HFFc6 (cell line): Measurements from ENCODE around the gene PMP22. TPM values are rescaled to one million over a fixed set of nuclear protein-coding genes. Genes with fewer than 3 reads are reported as not detected.

ENCODE experiments used
- DNase-seq: peaks from one replicate; pipeline ENCODE4 v3.0.0-alpha.2; 2018
- H3K27ac Mint-ChIP-seq: 2 replicates; pipeline ENCODE4 v1.8.0; 2020; ENCODE audit warnings: mild to moderate bottlenecking, mixed read lengths
- H3K27me3 Mint-ChIP-seq: 2 replicates; pipeline ENCODE4 v1.8.0; 2021; ENCODE audit warnings: mild to moderate bottlenecking, moderate library complexity, mixed read lengths; ENCODE audit not compliant: insufficient read depth
- H3K36me3 Mint-ChIP-seq: 2 replicates; pipeline ENCODE4 v1.8.0; 2021; ENCODE audit warnings: low read depth, mixed read lengths
- H3K4me1 Mint-ChIP-seq: 2 replicates; pipeline ENCODE4 v1.8.0; 2020; ENCODE audit warnings: low read depth, mixed read lengths
- H3K4me3 Mint-ChIP-seq: 2 replicates; pipeline ENCODE4 v1.8.0; 2020; ENCODE audit warnings: mild to moderate bottlenecking, moderate library complexity, mixed read lengths
- H3K9me3 Mint-ChIP-seq: 2 replicates; pipeline ENCODE4 v1.8.0; 2020; ENCODE audit warnings: mild to moderate bottlenecking, mixed read lengths
- CTCF ChIP-seq: fragments of 200-600 bp; sonication (generic); IDR thresholded peaks from 2 replicates; pipeline ENCODE4 v1.5.0; 2021; ENCODE audit warnings: antibody characterized with exemption, mild to moderate bottlenecking
- total RNA-seq, 6 experiments: library from RNA; stranded (reverse); fragmentation: NEBNext Ultra II Directional; extraction: Animal tissue kit (Norgen Biotek cat#: 25700); gene quantifications; 2 replicates in 1 of 6; 3 replicates in 5 of 6; pipeline ENCODE4 v1.2.3, GENCODE V29; 2021

PMP22 gene
- total RNA-seq, 6 experiments from 2014 or later = 28.0 to 42.9 (median 34.0) TPM

- peaks cover 31% of the 10 kb centered on the region for H3K4me1 Mint-ChIP-seq
- peaks cover 35% of the 10 kb centered on the region for H3K27me3 Mint-ChIP-seq
- H3K4me3 Mint-ChIP-seq = no peak overlapping the region
- H3K36me3 Mint-ChIP-seq = peaks cover 13% of the 10 kb centered on the region; the same call in 1 of the 2 replicates
- no peak for TF ChIP-seq CTCF
- DNase-seq = no peak
- H3K9me3 Mint-ChIP-seq = peaks cover 13% of the 10 kb centered on the region
- H3K27ac Mint-ChIP-seq = no peak overlapping the region
Observed at GRCh38 chr17:15269780-15270089, 4.6 kb upstream of the PMP22 start.

GRCh38 chr17:15269087-15269779 is 4.1 kb upstream of the PMP22 start:
- H3K27ac Mint-ChIP-seq = no peak overlapping the region
- H3K4me3 Mint-ChIP-seq = no peak overlapping the region
- no peak for DNase-seq
- H3K36me3 Mint-ChIP-seq = peaks cover 8% of the 10 kb centered on the region; the same call in 1 of the 2 replicates
- peaks cover 35% of the 10 kb centered on the region for H3K27me3 Mint-ChIP-seq
- peaks cover 8% of the 10 kb centered on the region for H3K9me3 Mint-ChIP-seq
- H3K4me1 Mint-ChIP-seq = peaks cover 31% of the 10 kb centered on the region
- no peak for TF ChIP-seq CTCF

- no peak for TF ChIP-seq CTCF
- H3K4me3 Mint-ChIP-seq = no peak overlapping the region
- no peak for DNase-seq
- H3K27me3 Mint-ChIP-seq = peaks cover 32% of the 10 kb centered on the region
- peaks cover under 1% of the 10 kb centered on the region; the same call in 1 of the 2 replicates for H3K9me3 Mint-ChIP-seq
- peaks cover 28% of the 10 kb centered on the region for H3K4me1 Mint-ChIP-seq
- H3K27ac Mint-ChIP-seq = no peak overlapping the region
- H3K36me3 Mint-ChIP-seq = 0 out of 2 replicates have a peak, but pooled peaks cover under 1% of the 10 kb centered on the region
Observed at GRCh38 chr17:15268461-15268860, 3.3 kb upstream of the PMP22 start.

GRCh38 chr17:15267996-15268395 is 2.9 kb upstream of the PMP22 start:
- peaks cover 28% of the 10 kb centered on the region for H3K4me1 Mint-ChIP-seq
- peak; percentile 22; the same call in 1 of the 2 replicates for TF ChIP-seq CTCF
- no peaks in the 10 kb centered on the region for H3K36me3 Mint-ChIP-seq
- no peak overlapping the region for H3K4me3 Mint-ChIP-seq
- DNase-seq = no peak
- no peak overlapping the region for H3K27ac Mint-ChIP-seq
- no peaks in the 10 kb centered on the region for H3K9me3 Mint-ChIP-seq
- H3K27me3 Mint-ChIP-seq = peaks cover 32% of the 10 kb centered on the region

GRCh38 chr17:15266325-15267125 is 1.4 kb upstream of the PMP22 start:
- no peaks in the 10 kb centered on the region for H3K36me3 Mint-ChIP-seq
- DNase-seq = no peak
- no peaks in the 10 kb centered on the region for H3K9me3 Mint-ChIP-seq
- peaks cover 15% of the 10 kb centered on the region for H3K4me1 Mint-ChIP-seq
- H3K27ac Mint-ChIP-seq = no peak overlapping the region
- H3K4me3 Mint-ChIP-seq = no peak overlapping the region
- no peak for TF ChIP-seq CTCF
- peaks cover 27% of the 10 kb centered on the region for H3K27me3 Mint-ChIP-seq
